K562 (cell line): Measurements from ENCODE around the gene SMARCD2. TPM values are rescaled to one million over a fixed set of nuclear protein-coding genes. Genes with fewer than 3 reads are reported as not detected.

Experiments
- BCLAF1 ChIP-seq, 2 experiments: fragments of 450-650 bp in 1 of 2; IDR thresholded peaks; 2 replicates each; pipeline ENCODE4 v1.6.1; 2011 to 2017; ENCODE audit warnings: low read depth in 2 of 2, antibody characterized with exemption in 1 of 2, borderline replicate concordance in 1 of 2, low read length in 1 of 2, mild to moderate bottlenecking in 1 of 2, mixed read lengths in 1 of 2; ENCODE audit not compliant: control insufficient read depth in 1 of 2
- E2F6 ChIP-seq, 2 experiments: IDR thresholded peaks; 2 replicates each; pipeline ENCODE4 v1.6.1; 2011; ENCODE audit warnings: borderline replicate concordance in 1 of 2, control low read depth in 1 of 2, low read depth in 1 of 2, low read length in 1 of 2, mild to moderate bottlenecking in 1 of 2, mixed read lengths in 1 of 2, moderate library complexity in 1 of 2; ENCODE audit not compliant: insufficient read depth in 1 of 2, insufficient read length in 1 of 2, poor library complexity in 1 of 2, severe bottlenecking in 1 of 2; ENCODE audit errors: extremely low read depth in 1 of 2
- GATAD2A ChIP-seq: fragments of 450-650 bp; IDR thresholded peaks from 2 replicates; pipeline ENCODE4 v1.6.1; 2017
- MNT ChIP-seq, 2 experiments: fragments of 450-650 bp; conservative IDR thresholded peaks; 2 replicates each; pipeline ENCODE4 v1.6.1; 2017; ENCODE audit warnings: mild to moderate bottlenecking in 2 of 2, moderate library complexity in 2 of 2
- PURB ChIP-seq: sonication (generic); formaldehyde crosslinking; IDR thresholded peaks from 2 replicates; pipeline ENCODE4 v1.9.0; 2021; ENCODE audit warnings: low read depth, mild to moderate bottlenecking, missing genetic modification reagents
- STAG1 ChIP-seq: sonication (generic); formaldehyde crosslinking; IDR thresholded peaks from 2 replicates; pipeline ENCODE4 v1.5.0; 2020; ENCODE audit warnings: missing genetic modification reagents, borderline replicate concordance
- TRIM24 ChIP-seq, 2 experiments: fragments of 450-650 bp; IDR thresholded peaks; 2 replicates each; pipeline ENCODE4 v1.6.1; 2016
- WHSC1 ChIP-seq: IDR thresholded peaks from one replicate; pipeline ENCODE4 v1.6.1; 2012; ENCODE audit warnings: low read length, control low read depth, inconsistent platforms
- ZBTB7A ChIP-seq: IDR thresholded peaks from 2 replicates; pipeline ENCODE4 v1.6.1; 2011; ENCODE audit warnings: low read depth, mild to moderate bottlenecking, low read length, moderate library complexity, borderline replicate concordance; ENCODE audit not compliant: control insufficient read depth
- ZNF407 ChIP-seq: fragments of 450-650 bp; IDR thresholded peaks from 2 replicates; pipeline ENCODE4 v1.6.1; 2016; ENCODE audit warnings: low read depth
- ZNF695 ChIP-seq: fragments of 450-650 bp; formaldehyde crosslinking; IDR thresholded peaks from 2 replicates; pipeline ENCODE4 v1.4.0; 2020; ENCODE audit warnings: mild to moderate bottlenecking, moderate library complexity
- polyA plus RNA-seq, 8 experiments: library from polyadenylated mRNA; depleted of rRNA in 4 of 8; stranded (reverse) in 5 of 8; unstranded in 3 of 8; fragments of >200 nt; fragmentation: Nextera tagmentation in 2 of 8; fragmentation: Illumina TruSeq in 1 of 8; extraction: Ambion mirVana in 2 of 8; extraction: Trizol in 1 of 8; gene quantifications; 2 replicates each; pipeline versions ENCODE4 v1.2.1 to v1.2.3, GENCODE V29; 2011 to 2014; ENCODE audit warnings: inconsistent platforms in 1 of 8, missing spikeins in 1 of 8
- total RNA-seq, 7 experiments: library from RNA; depleted of rRNA in 6 of 7; stranded (reverse); fragments of >200 nt in 6 of 7; fragmentation: Illumina TruSeq in 2 of 7; extraction: Trizol in 2 of 7; gene quantifications; 2 replicates each; pipeline versions ENCODE4 v1.2.1 to v1.2.3, GENCODE V29; 2011 to 2021; ENCODE audit warnings: low replicate concordance in 1 of 7

The SMARCD2 gene
- total and polyA plus RNA-seq, 9 of the 15 experiments (the other 6 are each of a cell fraction or from before 2014, with no cell fraction given): 1.7 to 114 (median 90.3) TPM

GRCh38 chr17:63848834-63849689 is 6.6 kb upstream of the SMARCD2 start (continued):
- TF ChIP-seq STAG1 (CRISPR knock-in tag) (peak; percentile 68), TRIM24 (IDR thresholded peaks at IDR 0.05) (peak; percentile 93), ZNF695 (no peak), BCLAF1 (IDR thresholded peaks at IDR 0.05; ENCODE audit: borderline replicate concordance in 1 of 2, control insufficient read depth in 1 of 2, low read depth in 2 of 2, low read length in 1 of 2) (peak in 1 of 2 experiments; percentile 99; a peak in 2 of 4 replicates), GATAD2A (peak; percentile 19; the same call in 1 of the 2 replicates), ZBTB7A (no peak), E2F6 (IDR thresholded peaks at IDR 0.05; ENCODE audit: borderline replicate concordance in 1 of 2, extremely low read depth in 1 of 2, insufficient read depth in 1 of 2, insufficient read length in 1 of 2, low read depth in 1 of 2, low read length in 1 of 2, poor library complexity in 1 of 2, severe bottlenecking in 1 of 2) (peak; percentile 99 to 100), ZNF407 (no peak), PURB (CRISPR knock-in tag) (no peak), MNT (conservative IDR thresholded peaks at IDR 0.05) (peak; percentile 91 to 92), WHSC1 (no peak)
